Measurements from ENCODE around the gene KCNH3.
"Not testable (repeated sequence)": the region's sequence is repeated elsewhere in the genome, so short reads cannot be mapped to it uniquely, and the experiment has no call there.

The KCNH3 gene

GRCh38 chr12:49507139-49507538 is 31.7 kb upstream of the KCNH3 start:
- TF ChIP-seq, protein P1, sequence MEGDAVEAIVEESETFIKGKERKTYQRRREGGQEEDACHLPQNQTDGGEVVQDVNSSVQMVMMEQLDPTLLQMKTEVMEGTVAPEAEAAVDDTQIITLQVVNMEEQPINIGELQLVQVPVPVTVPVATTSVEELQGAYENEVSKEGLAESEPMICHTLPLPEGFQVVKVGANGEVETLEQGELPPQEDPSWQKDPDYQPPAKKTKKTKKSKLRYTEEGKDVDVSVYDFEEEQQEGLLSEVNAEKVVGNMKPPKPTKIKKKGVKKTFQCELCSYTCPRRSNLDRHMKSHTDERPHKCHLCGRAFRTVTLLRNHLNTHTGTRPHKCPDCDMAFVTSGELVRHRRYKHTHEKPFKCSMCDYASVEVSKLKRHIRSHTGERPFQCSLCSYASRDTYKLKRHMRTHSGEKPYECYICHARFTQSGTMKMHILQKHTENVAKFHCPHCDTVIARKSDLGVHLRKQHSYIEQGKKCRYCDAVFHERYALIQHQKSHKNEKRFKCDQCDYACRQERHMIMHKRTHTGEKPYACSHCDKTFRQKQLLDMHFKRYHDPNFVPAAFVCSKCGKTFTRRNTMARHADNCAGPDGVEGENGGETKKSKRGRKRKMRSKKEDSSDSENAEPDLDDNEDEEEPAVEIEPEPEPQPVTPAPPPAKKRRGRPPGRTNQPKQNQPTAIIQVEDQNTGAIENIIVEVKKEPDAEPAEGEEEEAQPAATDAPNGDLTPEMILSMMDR (IDR thresholded peaks at IDR 0.05; ENCODE audit: low read depth, low read length), result no peak
- H3K4me1 ChIP-seq, result no peaks in the 10 kb centered on the region; the same call in 1 of the 2 replicates
- H3K36me3 ChIP-seq, result peaks cover 12% of the 10 kb centered on the region
- H3K9me3 ChIP-seq, result no peaks in the 10 kb centered on the region
- H3K27me3 ChIP-seq, result no peaks in the 10 kb centered on the region
- no peak overlapping the region for H3K4me3 ChIP-seq (ENCODE audit: low read depth, low read length)
- DNase-seq, result no peak

DNA sequence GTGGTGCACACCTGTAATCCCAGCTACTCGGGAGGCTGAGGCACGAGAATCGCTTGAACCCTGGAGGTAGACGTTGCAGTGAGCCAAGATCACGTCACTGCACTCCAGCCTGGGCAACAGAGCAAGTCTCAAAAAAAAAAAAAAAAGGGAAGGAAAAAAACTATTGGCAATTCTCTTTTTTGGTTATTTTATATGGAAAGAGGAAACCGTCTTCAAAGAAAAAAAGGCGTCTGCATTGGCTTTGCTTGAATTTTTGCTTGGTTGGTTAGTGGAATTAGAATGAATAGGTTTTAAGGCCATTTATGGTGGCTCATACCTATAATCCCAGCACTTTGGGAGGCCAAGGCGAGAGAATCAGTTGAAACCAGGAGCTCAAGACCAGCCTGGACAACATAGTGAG is 29.1 kb upstream of the KCNH3 start:
- not testable (repeated sequence) for H3K36me3 ChIP-seq; H3K27me3 ChIP-seq; H3K9me3 ChIP-seq; H3K4me1 ChIP-seq; H3K4me3 ChIP-seq (ENCODE audit: low read depth, low read length); DNase-seq

DNA sequence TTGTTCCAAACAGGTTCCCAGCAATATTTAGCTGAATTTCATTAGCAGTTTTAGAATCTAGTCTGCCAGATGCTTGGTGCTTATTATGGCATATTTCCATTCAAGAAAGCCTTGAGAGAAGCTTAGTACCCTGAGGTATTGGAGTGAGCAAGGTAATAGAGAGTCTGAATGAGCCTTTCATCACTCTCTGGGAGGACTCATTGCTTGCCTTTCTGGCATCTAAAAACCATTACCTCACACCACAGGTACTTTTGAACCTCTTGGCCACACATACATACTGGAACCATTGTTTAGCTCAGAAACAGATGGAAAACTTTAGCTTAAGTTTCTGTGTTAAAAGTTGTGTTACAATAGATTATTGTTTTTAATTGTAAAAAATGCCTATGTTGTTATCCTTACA is 27.4 kb upstream of the KCNH3 start:
- TF ChIP-seq, protein P1 (IDR thresholded peaks at IDR 0.05; ENCODE audit: low read depth, low read length), result no peak
- no peaks in the 10 kb centered on the region for H3K27me3 ChIP-seq
- H3K9me3 ChIP-seq, result no peaks in the 10 kb centered on the region
- no peaks in the 10 kb centered on the region for H3K36me3 ChIP-seq
- H3K4me3 ChIP-seq (ENCODE audit: low read depth, low read length), result no peak overlapping the region
- H3K4me1 ChIP-seq, result no peaks in the 10 kb centered on the region; the same call in 1 of the 2 replicates
- no peak for DNase-seq

- Histone ChIP-seq H3K27me3 (no peaks in the 10 kb centered on the region), H3K4me3 (ENCODE audit: low read depth, low read length) (no peak overlapping the region), H3K4me1 (no peaks in the 10 kb centered on the region; the same call in 1 of the 2 replicates), H3K36me3 (no peaks in the 10 kb centered on the region), H3K9me3 (no peaks in the 10 kb centered on the region)
- TF ChIP-seq, protein P1 (IDR thresholded peaks at IDR 0.05; ENCODE audit: low read depth, low read length), result no peak
- no peak for DNase-seq
Measured at GRCh38 chr12:49512546-49512945, 26.3 kb upstream of the KCNH3 start.

DNA sequence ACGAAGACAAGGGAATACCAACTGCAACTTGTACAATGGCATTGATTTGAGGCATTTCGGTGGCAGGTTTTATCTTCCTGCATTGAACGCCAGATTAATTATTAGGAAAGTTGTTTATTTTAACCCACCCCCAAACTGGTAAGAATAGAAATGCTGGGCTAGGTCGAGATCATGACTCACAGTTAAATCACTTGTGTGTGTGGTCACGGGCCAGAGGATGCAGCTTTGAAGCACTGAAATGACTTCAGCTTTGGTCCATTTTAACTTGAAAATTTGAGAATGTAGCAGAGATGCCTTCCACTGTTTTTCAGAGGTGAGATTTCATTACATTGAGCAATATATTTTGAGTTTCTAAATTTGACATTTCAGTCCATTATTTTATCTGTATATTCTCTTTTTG is 23.6 kb upstream of the KCNH3 start:
- Histone ChIP-seq H3K36me3 (no peaks in the 10 kb centered on the region), H3K4me1 (no peaks in the 10 kb centered on the region; the same call in 1 of the 2 replicates), H3K27me3 (no peaks in the 10 kb centered on the region), H3K4me3 (ENCODE audit: low read depth, low read length) (no peak overlapping the region), H3K9me3 (no peaks in the 10 kb centered on the region)
- TF ChIP-seq, protein P1 (IDR thresholded peaks at IDR 0.05; ENCODE audit: low read depth, low read length), result no peak
- no peak for DNase-seq

- Histone ChIP-seq H3K4me3 (ENCODE audit: low read depth, low read length) (no peak overlapping the region), H3K4me1 (no peaks in the 10 kb centered on the region), H3K36me3 (peaks cover 6% of the 10 kb centered on the region; the same call in 1 of the 2 replicates), H3K9me3 (no peaks in the 10 kb centered on the region), H3K27me3 (no peaks in the 10 kb centered on the region)
- DNase-seq, result no peak
- TF ChIP-seq, protein P1 (IDR thresholded peaks at IDR 0.05; ENCODE audit: low read depth, low read length), result no peak
Measured at GRCh38 chr12:49518914-49519573, 19.8 kb upstream of the KCNH3 start.

Data from BE2C (cell line).